Fibroblast of lung (primary cell): ENCODE results near the gene CPSF7. TPM values are rescaled to one million over a fixed set of nuclear protein-coding genes. Genes with fewer than 3 reads are reported as not detected.
A peak's percentile ranks its signal among the peaks of the same experiment; 100 is the strongest.
"Not testable (repeated sequence)": the region's sequence is repeated elsewhere in the genome, so short reads cannot be mapped to it uniquely, and the experiment has no call there.

ENCODE experiments used
- DNase-seq, 2 donors: peaks; one replicate each; pipeline versions ENCODE4 v3.0.0 to v3.0.0-alpha.2; 2010; ENCODE audit warnings: low read depth in 2 of 2
- H2AFZ ChIP-seq: 2 replicates; pipeline ENCODE4 v1.5.1; 2012; ENCODE audit warnings: low read length, control low read depth, inconsistent platforms
- H3K27ac ChIP-seq: 2 replicates; pipeline ENCODE4 v1.5.1; 2011; ENCODE audit warnings: low read length, control low read depth; ENCODE audit not compliant: insufficient read depth
- H3K27me3 ChIP-seq: 2 replicates; pipeline ENCODE4 v1.5.1; 2011; ENCODE audit warnings: mild to moderate bottlenecking, low read length; ENCODE audit not compliant: control insufficient read depth, insufficient read depth
- H3K36me3 ChIP-seq: 2 replicates; pipeline ENCODE4 v1.5.1; 2011; ENCODE audit warnings: low read length; ENCODE audit not compliant: control insufficient read depth, insufficient read depth
- H3K4me1 ChIP-seq: 2 replicates; pipeline ENCODE4 v1.5.1; 2011; ENCODE audit warnings: low read length; ENCODE audit not compliant: control insufficient read depth, insufficient read depth; ENCODE audit errors: extremely low read depth
- H3K4me2 ChIP-seq: 2 replicates; pipeline ENCODE4 v1.5.1; 2011; ENCODE audit warnings: low read length, control low read depth; ENCODE audit not compliant: insufficient read depth; ENCODE audit errors: extremely low read depth
- H3K4me3 ChIP-seq, 4 experiments: fragments of 200-600 bp in 1 of 4; sonication (generic) in 1 of 4; replicated peaks in 1 of 4; 2 replicates each; pipeline ENCODE4 v1.5.1; 2011 to 2016; ENCODE audit warnings: low read length in 4 of 4, low read depth in 3 of 4, mild to moderate bottlenecking in 3 of 4, control low read depth in 2 of 4, inconsistent platforms in 1 of 4, mixed read lengths in 1 of 4; ENCODE audit not compliant: insufficient read depth in 1 of 4; ENCODE audit errors: control extremely low read depth in 1 of 4
- H3K79me2 ChIP-seq: 2 replicates; pipeline ENCODE4 v1.5.1; 2012; ENCODE audit warnings: mild to moderate bottlenecking, low read length, inconsistent platforms; ENCODE audit not compliant: control insufficient read depth, insufficient read depth
- H3K9ac ChIP-seq: 2 replicates; pipeline ENCODE4 v1.5.1; 2011; ENCODE audit warnings: mild to moderate bottlenecking, low read length, control low read depth; ENCODE audit not compliant: insufficient read depth
- H3K9me3 ChIP-seq: 2 replicates; pipeline ENCODE4 v1.5.1; 2012; ENCODE audit warnings: low read depth, low read length; ENCODE audit not compliant: control insufficient read depth, insufficient read depth
- H4K20me1 ChIP-seq: 2 replicates; pipeline ENCODE4 v1.5.1; 2011; ENCODE audit warnings: low read length; ENCODE audit not compliant: control insufficient read depth, insufficient read depth; ENCODE audit errors: extremely low read depth
- CTCF ChIP-seq, 2 donors: IDR thresholded peaks in 1 of 2; conservative IDR thresholded peaks in 1 of 2; 1 replicate in 1 of 2; 2 replicates in 1 of 2; pipeline ENCODE4 v1.5.1; 2011 to 2012; ENCODE audit warnings: low read length in 2 of 2, control low read depth in 1 of 2, inconsistent platforms in 1 of 2, low read depth in 1 of 2, mild to moderate bottlenecking in 1 of 2
- EZH2 ChIP-seq: IDR thresholded peaks from 2 replicates; pipeline ENCODE4 v1.5.1; 2012; ENCODE audit warnings: low read length, control low read depth, mild to moderate bottlenecking; ENCODE audit errors: missing control alignments
- polyA plus RNA-seq, 2 donors: library from polyadenylated mRNA; depleted of rRNA in 1 of 2; stranded (reverse) in 1 of 2; unstranded in 1 of 2; fragments of >200 nt; gene quantifications; 2 replicates each; pipeline ENCODE4 v1.2.1, GENCODE V29; 2011 to 2012; ENCODE audit warnings: missing spikeins in 1 of 2
- total RNA-seq: library from RNA; depleted of rRNA; stranded (reverse); fragments of >200 nt; gene quantifications from 2 replicates; pipeline ENCODE4 v1.2.1, GENCODE V29; 2014

Gene CPSF7
- total and polyA plus RNA-seq, 2 donors (not counting 1 experiment from before 2014, with no cell fraction given), result 18.0 to 38.1 TPM

- Histone ChIP-seq H3K79me2 (no peaks in the 10 kb centered on the region), H3K4me3 (no peak overlapping the region), H3K27ac (no peak overlapping the region), H3K9ac (no peak overlapping the region), H3K4me1 (no peaks in the 10 kb centered on the region), H4K20me1 (no peaks in the 10 kb centered on the region), H3K4me2 (no peak overlapping the region), H3K27me3 (no peaks in the 10 kb centered on the region), H3K9me3 (no peaks in the 10 kb centered on the region), H3K36me3 (no peaks in the 10 kb centered on the region), H2AFZ (no peak overlapping the region)
- peak in 1 of 2 donors; percentile 48 for DNase-seq
- TF ChIP-seq EZH2 (no peak), CTCF (conservative IDR thresholded peaks at IDR 0.05 in 1 of 2, IDR thresholded peaks at IDR 0.05 in 1 of 2; ENCODE audit: low read depth in 1 of 2, low read length in 2 of 2) (peak; percentile 25 to 43)
These were observed 45.2 kb downstream of the CPSF7 start for GRCh38 chr11:61384271-61385242.

DNA sequence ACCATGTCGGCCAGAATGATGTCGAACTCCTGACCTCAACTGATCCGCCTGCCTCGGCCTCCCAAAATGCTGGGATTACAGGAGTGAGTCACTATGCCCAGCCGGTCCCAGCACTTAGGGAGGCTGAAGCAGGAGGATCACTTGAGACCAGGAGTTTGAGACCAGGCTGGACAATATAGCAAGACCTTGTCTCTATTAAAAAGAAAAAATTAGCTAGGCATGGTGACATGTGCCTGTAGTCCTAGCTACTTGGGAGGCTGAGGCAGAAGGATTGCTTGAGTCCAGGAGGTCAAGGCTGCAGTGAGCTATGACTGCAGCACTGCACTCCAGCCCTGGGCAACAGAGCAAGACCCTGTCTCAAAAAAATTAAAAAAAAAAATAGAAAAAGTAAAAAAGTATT is 45.9 kb downstream of the CPSF7 start:
- not testable (repeated sequence) for H2AFZ ChIP-seq, H3K9ac ChIP-seq, H3K4me1 ChIP-seq, H3K36me3 ChIP-seq, H4K20me1 ChIP-seq, H3K4me3 ChIP-seq, H3K9me3 ChIP-seq, H3K79me2 ChIP-seq, H3K4me2 ChIP-seq, H3K27me3 ChIP-seq, H3K27ac ChIP-seq, DNase-seq

- Histone ChIP-seq H3K4me1 (peaks cover 11% of the 10 kb centered on the region), H3K27me3 (no peaks in the 10 kb centered on the region), H3K36me3 (no peaks in the 10 kb centered on the region), H3K4me3 (no peak overlapping the region), H3K4me2 (no peak overlapping the region), H2AFZ (no peak overlapping the region), H3K27ac (no peak overlapping the region), H3K9ac (no peak overlapping the region), H4K20me1 (no peaks in the 10 kb centered on the region), H3K79me2 (no peaks in the 10 kb centered on the region), H3K9me3 (no peaks in the 10 kb centered on the region)
- TF ChIP-seq CTCF (conservative IDR thresholded peaks at IDR 0.05 in 1 of 2, IDR thresholded peaks at IDR 0.05 in 1 of 2; ENCODE audit: low read depth in 1 of 2, low read length in 2 of 2), result no peak
- no peak for TF ChIP-seq EZH2
- DNase-seq, result no peak
These were observed 48.9 kb downstream of the CPSF7 start for GRCh38 chr11:61380884-61381283.
